ENCODE results near the gene PGAP3. TPM values are rescaled to one million over a fixed set of nuclear protein-coding genes. Genes with fewer than 3 reads are reported as not detected.

The PGAP3 gene
- total RNA-seq, 2 experiments from 2014 or later: 10.5 to 13.8 TPM

GRCh38 chr17:39651923-39652586, 35.8 kb downstream of the PGAP3 start:
- ATAC-seq (no peak), DNase-seq (no peak)
- H3K27me3 Mint-ChIP-seq: no peaks in the 10 kb centered on the region
- no peak overlapping the region for H3K27ac Mint-ChIP-seq
- H3K4me1 Mint-ChIP-seq: peaks cover 12% of the 10 kb centered on the region
- H3K4me3 Mint-ChIP-seq: no peak overlapping the region
- CTCF ChIA-PET: interaction anchor here (0.9 to 18.0 kb wide), 10 partner anchors 9 to 104 kb away, joined by 3 to 307 read pairs (median 11); partner anchors contain the start of genes PNMT, PPP1R1B and TCAP
- peaks cover 2% of the 10 kb centered on the region for H3K36me3 Mint-ChIP-seq
- H3K9me3 Mint-ChIP-seq (ENCODE audit: low read depth): no peaks in the 10 kb centered on the region

- no peak overlapping the region for H3K27ac Mint-ChIP-seq
Observed at GRCh38 chr17:39650121-39650579, 37.7 kb downstream of the PGAP3 start.

GRCh38 chr17:39648616-39649366, 39.1 kb downstream of the PGAP3 start:
- Mint-ChIP-seq H3K36me3 (peaks cover 4% of the 10 kb centered on the region), H3K4me3 (no peak overlapping the region), H3K27ac (no peak overlapping the region), H3K4me1 (peaks cover 13% of the 10 kb centered on the region), H3K9me3 (ENCODE audit: low read depth) (no peaks in the 10 kb centered on the region), H3K27me3 (no peaks in the 10 kb centered on the region)
- ATAC-seq (no peak), DNase-seq (no peak)
- CTCF ChIA-PET: interaction anchor here (1.2 to 18.0 kb wide), 2 partner anchors 22 kb away, joined by 3 to 307 read pairs; partner anchors contain the start of gene PPP1R1B

More at GRCh38 chr17:39650121-39650579, 37.7 kb downstream of the PGAP3 start:
- H3K27me3 Mint-ChIP-seq: no peaks in the 10 kb centered on the region
- CTCF ChIA-PET: interaction anchor here (0.6 to 18.0 kb wide), 8 partner anchors 7 to 80 kb away, joined by 3 to 307 read pairs (median 5); partner anchors contain the start of genes MIEN1, PNMT and PPP1R1B
- no peak overlapping the region for H3K4me3 Mint-ChIP-seq
- no peaks in the 10 kb centered on the region for H3K9me3 Mint-ChIP-seq (ENCODE audit: low read depth)
- no peak for DNase-seq
- H3K4me1 Mint-ChIP-seq: peaks cover 13% of the 10 kb centered on the region
- peaks cover 4% of the 10 kb centered on the region for H3K36me3 Mint-ChIP-seq
- ATAC-seq: no peak

- H3K36me3 Mint-ChIP-seq: peaks cover 4% of the 10 kb centered on the region
- H3K4me3 Mint-ChIP-seq: no peak overlapping the region
- peaks cover 23% of the 10 kb centered on the region for H3K4me1 Mint-ChIP-seq
- no peaks in the 10 kb centered on the region for H3K9me3 Mint-ChIP-seq (ENCODE audit: low read depth)
- no peak overlapping the region for H3K27ac Mint-ChIP-seq
- no peaks in the 10 kb centered on the region for H3K27me3 Mint-ChIP-seq
- ATAC-seq: no peak
- DNase-seq: no peak
- CTCF ChIA-PET: interaction anchor here (0.6 to 18.0 kb wide), 2 partner anchors 20 to 21 kb away, joined by 3 to 307 read pairs; partner anchors contain the start of genes PNMT and PPP1R1B
Observed at GRCh38 chr17:39647256-39647655, 40.6 kb downstream of the PGAP3 start.

GRCh38 chr17:39643271-39643670, 44.6 kb downstream of the PGAP3 start:
- H3K9me3 Mint-ChIP-seq (ENCODE audit: low read depth): no peaks in the 10 kb centered on the region
- H3K36me3 Mint-ChIP-seq: peaks cover 2% of the 10 kb centered on the region
- H3K4me3 Mint-ChIP-seq: no peak overlapping the region
- peaks cover 37% of the 10 kb centered on the region for H3K4me1 Mint-ChIP-seq
- CTCF ChIA-PET: interaction anchor here (0.7 to 18.0 kb wide), 5 partner anchors 10 to 317 kb away, joined by 3 to 307 read pairs (median 4); partner anchors contain the start of gene PPP1R1B
- no peak overlapping the region for H3K27ac Mint-ChIP-seq
- H3K27me3 Mint-ChIP-seq: no peaks in the 10 kb centered on the region
- DNase-seq: no peak
- ATAC-seq: no peak

GRCh38 chr17:39642291-39643074, 45.4 kb downstream of the PGAP3 start:
- CTCF ChIA-PET: interaction anchor here (0.7 to 18.0 kb wide), 5 partner anchors 10 to 317 kb away, joined by 3 to 307 read pairs (median 4); partner anchors contain the start of gene PPP1R1B
- no peaks in the 10 kb centered on the region for H3K27me3 Mint-ChIP-seq
- no peak overlapping the region for H3K4me3 Mint-ChIP-seq
- ATAC-seq (no peak), DNase-seq (no peak)
- H3K36me3 Mint-ChIP-seq: peaks cover 3% of the 10 kb centered on the region
- H3K27ac Mint-ChIP-seq: no peak overlapping the region
- peaks cover 45% of the 10 kb centered on the region for H3K4me1 Mint-ChIP-seq
- H3K9me3 Mint-ChIP-seq (ENCODE audit: low read depth): no peaks in the 10 kb centered on the region

- Mint-ChIP-seq H3K4me3 (no peak overlapping the region), H3K36me3 (peaks cover 3% of the 10 kb centered on the region), H3K9me3 (ENCODE audit: low read depth) (no peaks in the 10 kb centered on the region), H3K27me3 (no peaks in the 10 kb centered on the region), H3K4me1 (peaks cover 45% of the 10 kb centered on the region), H3K27ac (no peak overlapping the region)
- no peak for ATAC-seq
- no peak for DNase-seq
- CTCF ChIA-PET: interaction anchor here (1.3 to 18.0 kb wide), 3 partner anchors 11 to 40 kb away, joined by 4 to 307 read pairs (median 50); partner anchors contain the start of gene PPP1R1B
Observed at GRCh38 chr17:39641883-39642282, 46.0 kb downstream of the PGAP3 start.

GRCh38 chr17:39641097-39641496, 46.8 kb downstream of the PGAP3 start:
- Mint-ChIP-seq H3K4me1 (peaks cover 52% of the 10 kb centered on the region), H3K9me3 (ENCODE audit: low read depth) (no peaks in the 10 kb centered on the region), H3K36me3 (peaks cover 3% of the 10 kb centered on the region), H3K27ac (no peak overlapping the region), H3K4me3 (no peak overlapping the region), H3K27me3 (no peaks in the 10 kb centered on the region)
- DNase-seq: no peak
- CTCF ChIA-PET: interaction anchor here (1.1 to 18.0 kb wide), 4 partner anchors 12 to 91 kb away, joined by 3 to 307 read pairs (median 27); partner anchors contain the start of gene PPP1R1B
- ATAC-seq: no peak

- H3K27me3 Mint-ChIP-seq: no peaks in the 10 kb centered on the region
- no peak for DNase-seq
Observed at GRCh38 chr17:39640591-39641031, 47.2 kb downstream of the PGAP3 start.

GRCh38 chr17:39639566-39640458, 48.0 kb downstream of the PGAP3 start:
- ATAC-seq (no peak), DNase-seq (no peak)
- H3K36me3 Mint-ChIP-seq: peaks cover 1% of the 10 kb centered on the region
- H3K4me1 Mint-ChIP-seq: peaks cover 53% of the 10 kb centered on the region
- H3K4me3 Mint-ChIP-seq: no peak overlapping the region
- no peaks in the 10 kb centered on the region for H3K9me3 Mint-ChIP-seq (ENCODE audit: low read depth)
- H3K27me3 Mint-ChIP-seq: no peaks in the 10 kb centered on the region
- CTCF ChIA-PET: interaction anchor here (1.3 to 12.9 kb wide), 3 partner anchors 14 to 91 kb away, joined by 4 to 300 read pairs (median 17); partner anchors contain the start of gene PPP1R1B
- no peak overlapping the region for H3K27ac Mint-ChIP-seq

More at GRCh38 chr17:39640591-39641031, 47.2 kb downstream of the PGAP3 start:
- no peak for ATAC-seq
- Mint-ChIP-seq H3K4me1 (peaks cover 54% of the 10 kb centered on the region), H3K27ac (no peak overlapping the region), H3K36me3 (peaks cover 3% of the 10 kb centered on the region), H3K9me3 (ENCODE audit: low read depth) (no peaks in the 10 kb centered on the region), H3K4me3 (no peak overlapping the region)
- CTCF ChIA-PET: interaction anchor here (1.1 to 12.9 kb wide), 4 partner anchors 13 to 91 kb away, joined by 3 to 300 read pairs (median 10); partner anchors contain the start of gene PPP1R1B

- no peak overlapping the region for H3K27ac Mint-ChIP-seq
- no peak for ATAC-seq
- H3K4me1 Mint-ChIP-seq: peaks cover 53% of the 10 kb centered on the region
- CTCF ChIA-PET: interaction anchor here (1.2 to 12.9 kb wide), 4 partner anchors 15 to 92 kb away, joined by 3 to 300 read pairs (median 10); partner anchors contain the start of genes PNMT and PPP1R1B
- no peaks in the 10 kb centered on the region for H3K27me3 Mint-ChIP-seq
- no peaks in the 10 kb centered on the region for H3K9me3 Mint-ChIP-seq (ENCODE audit: low read depth)
- peaks cover 1% of the 10 kb centered on the region for H3K36me3 Mint-ChIP-seq
- no peak for DNase-seq
- no peak overlapping the region for H3K4me3 Mint-ChIP-seq
Observed at GRCh38 chr17:39639043-39639442, 48.8 kb downstream of the PGAP3 start.
